Astrocyte (in vitro differentiated cells and primary cell): Measurements from ENCODE around the gene ABCG8. TPM values are rescaled to one million over a fixed set of nuclear protein-coding genes. Genes with fewer than 3 reads are reported as not detected.

ENCODE experiments used
- DNase-seq: peaks from one replicate; pipeline ENCODE4 v3.0.0-alpha.2; 2010; ENCODE audit warnings: low read depth
- FAIRE-seq: peaks from 2 replicates; lab custom pipeline; 2011; peaks lifted over from hg19 to GRCh38; lab: Jason Lieb, UNC
- H2AFZ ChIP-seq: 2 replicates; pipeline ENCODE4 v1.6.0; 2012; ENCODE audit warnings: low read depth, low read length, inconsistent platforms
- H3K27ac ChIP-seq: 2 replicates; pipeline ENCODE4 v1.5.1; 2011; ENCODE audit warnings: low read depth, low read length, inconsistent platforms
- H3K27me3 ChIP-seq: 2 replicates; pipeline ENCODE4 v1.6.0; 2011; ENCODE audit warnings: low read length, inconsistent platforms; ENCODE audit not compliant: insufficient read depth
- H3K36me3 ChIP-seq: 2 replicates; pipeline ENCODE4 v1.5.1; 2011; ENCODE audit warnings: low read length, inconsistent platforms; ENCODE audit not compliant: insufficient read depth
- H3K4me1 ChIP-seq: 2 replicates; pipeline ENCODE4 v1.5.1; 2011; ENCODE audit warnings: low read length, inconsistent platforms; ENCODE audit not compliant: insufficient read depth
- H3K4me2 ChIP-seq: 2 replicates; pipeline ENCODE4 v1.6.0; 2012; ENCODE audit warnings: low read length, inconsistent platforms
- H3K4me3 ChIP-seq: 2 replicates; pipeline ENCODE4 v1.5.1; 2011; ENCODE audit warnings: low read depth, mild to moderate bottlenecking, low read length, inconsistent platforms; ENCODE audit not compliant: insufficient read depth
- H3K79me2 ChIP-seq: 2 replicates; pipeline ENCODE4 v1.6.0; 2012; ENCODE audit warnings: mild to moderate bottlenecking, low read length, inconsistent platforms; ENCODE audit not compliant: insufficient read depth
- H3K9ac ChIP-seq: 2 replicates; pipeline ENCODE4 v1.6.0; 2012; ENCODE audit warnings: mild to moderate bottlenecking, low read length, inconsistent platforms
- H3K9me3 ChIP-seq: 2 replicates; pipeline ENCODE4 v1.5.1; 2012; ENCODE audit warnings: low read depth, mild to moderate bottlenecking, low read length, inconsistent platforms; ENCODE audit not compliant: insufficient read depth
- H4K20me1 ChIP-seq: 2 replicates; pipeline ENCODE4 v1.6.0; 2012; ENCODE audit warnings: low read length, inconsistent platforms; ENCODE audit not compliant: insufficient read depth
- H3K27ac Mint-ChIP-seq: one replicate; pipeline ENCODE4 v1.8.0; 2021; ENCODE audit warnings: mild to moderate bottlenecking, mixed read lengths; ENCODE audit not compliant: unreplicated experiment
- H3K27me3 Mint-ChIP-seq: one replicate; pipeline ENCODE4 v1.8.0; 2021; ENCODE audit warnings: low read depth, mixed read lengths; ENCODE audit not compliant: unreplicated experiment
- H3K36me3 Mint-ChIP-seq: one replicate; pipeline ENCODE4 v1.8.0; 2021; ENCODE audit warnings: low read depth, mixed read lengths; ENCODE audit not compliant: unreplicated experiment
- H3K4me1 Mint-ChIP-seq: one replicate; pipeline ENCODE4 v1.8.0; 2021; ENCODE audit warnings: low read depth, mixed read lengths; ENCODE audit not compliant: unreplicated experiment
- H3K4me3 Mint-ChIP-seq: one replicate; pipeline ENCODE4 v1.8.0; 2021; ENCODE audit warnings: mild to moderate bottlenecking, moderate library complexity, mixed read lengths; ENCODE audit not compliant: unreplicated experiment
- H3K9me3 Mint-ChIP-seq: one replicate; pipeline ENCODE4 v1.8.0; 2021; ENCODE audit warnings: mild to moderate bottlenecking, mixed read lengths; ENCODE audit not compliant: unreplicated experiment
- EZH2 ChIP-seq: IDR thresholded peaks from 2 replicates; pipeline ENCODE4 v1.6.1; 2012; ENCODE audit warnings: mild to moderate bottlenecking, low read length, inconsistent platforms; ENCODE audit not compliant: insufficient read depth
- total RNA-seq: library from RNA; stranded (reverse); gene quantifications from 2 replicates; pipeline ENCODE4 v1.2.1, GENCODE V29; 2021
- TF ChIP-seq, protein P1 (sequence below): IDR thresholded peaks from 2 replicates; pipeline ENCODE4 v1.5.1; 2011; ENCODE audit warnings: low read depth, mild to moderate bottlenecking, inconsistent platforms, low read length, moderate library complexity; ENCODE audit not compliant: insufficient read depth

ABCG8 gene
- total RNA-seq, 1 donor from 2014 or later = not detected

- no peak for TF ChIP-seq EZH2
- TF ChIP-seq, protein P1, sequence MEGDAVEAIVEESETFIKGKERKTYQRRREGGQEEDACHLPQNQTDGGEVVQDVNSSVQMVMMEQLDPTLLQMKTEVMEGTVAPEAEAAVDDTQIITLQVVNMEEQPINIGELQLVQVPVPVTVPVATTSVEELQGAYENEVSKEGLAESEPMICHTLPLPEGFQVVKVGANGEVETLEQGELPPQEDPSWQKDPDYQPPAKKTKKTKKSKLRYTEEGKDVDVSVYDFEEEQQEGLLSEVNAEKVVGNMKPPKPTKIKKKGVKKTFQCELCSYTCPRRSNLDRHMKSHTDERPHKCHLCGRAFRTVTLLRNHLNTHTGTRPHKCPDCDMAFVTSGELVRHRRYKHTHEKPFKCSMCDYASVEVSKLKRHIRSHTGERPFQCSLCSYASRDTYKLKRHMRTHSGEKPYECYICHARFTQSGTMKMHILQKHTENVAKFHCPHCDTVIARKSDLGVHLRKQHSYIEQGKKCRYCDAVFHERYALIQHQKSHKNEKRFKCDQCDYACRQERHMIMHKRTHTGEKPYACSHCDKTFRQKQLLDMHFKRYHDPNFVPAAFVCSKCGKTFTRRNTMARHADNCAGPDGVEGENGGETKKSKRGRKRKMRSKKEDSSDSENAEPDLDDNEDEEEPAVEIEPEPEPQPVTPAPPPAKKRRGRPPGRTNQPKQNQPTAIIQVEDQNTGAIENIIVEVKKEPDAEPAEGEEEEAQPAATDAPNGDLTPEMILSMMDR = no peak
- H2AFZ ChIP-seq = no peak overlapping the region
- no peak overlapping the region for H3K4me3 Mint-ChIP-seq
- H3K27me3 ChIP-seq = peaks cover 13% of the 10 kb centered on the region
- H3K4me1 ChIP-seq = no peaks in the 10 kb centered on the region
- H3K4me2 ChIP-seq = no peak overlapping the region
- H3K79me2 ChIP-seq = no peaks in the 10 kb centered on the region
- peaks cover 23% of the 10 kb centered on the region for H3K27me3 Mint-ChIP-seq
- H3K9me3 Mint-ChIP-seq = peaks cover 1% of the 10 kb centered on the region
- no peak overlapping the region for H3K27ac ChIP-seq
- no peaks in the 10 kb centered on the region for H3K9me3 ChIP-seq
- no peak for DNase-seq
- H4K20me1 ChIP-seq = no peaks in the 10 kb centered on the region
- H3K4me1 Mint-ChIP-seq = no peaks in the 10 kb centered on the region
- no peak for FAIRE-seq
- H3K27ac Mint-ChIP-seq = no peak overlapping the region
- no peaks in the 10 kb centered on the region for H3K36me3 ChIP-seq
- H3K36me3 Mint-ChIP-seq = no peaks in the 10 kb centered on the region
- no peak overlapping the region for H3K9ac ChIP-seq
- H3K4me3 ChIP-seq = no peak overlapping the region
Measured at GRCh38 chr2:43846140-43846793, 7.5 kb downstream of the ABCG8 start.

- H4K20me1 ChIP-seq = no peaks in the 10 kb centered on the region
- no peak overlapping the region for H3K9ac ChIP-seq
- H3K4me3 ChIP-seq = no peak overlapping the region
- no peaks in the 10 kb centered on the region for H3K79me2 ChIP-seq
- Mint-ChIP-seq H3K4me3 (no peak overlapping the region), H3K36me3 (peaks cover 3% of the 10 kb centered on the region), H3K27me3 (peaks cover 29% of the 10 kb centered on the region), H3K4me1 (no peaks in the 10 kb centered on the region), H3K9me3 (peaks cover 5% of the 10 kb centered on the region), H3K27ac (no peak overlapping the region)
- DNase-seq = no peak
- H3K4me1 ChIP-seq = no peaks in the 10 kb centered on the region
- H3K36me3 ChIP-seq = no peaks in the 10 kb centered on the region
- H3K9me3 ChIP-seq = no peaks in the 10 kb centered on the region
- H3K4me2 ChIP-seq = no peak overlapping the region
- no peak overlapping the region for H2AFZ ChIP-seq
- peaks cover 10% of the 10 kb centered on the region for H3K27me3 ChIP-seq
- H3K27ac ChIP-seq = no peak overlapping the region
- FAIRE-seq = no peak
- TF ChIP-seq EZH2 = no peak
- TF ChIP-seq, protein P1 = no peak
Measured at GRCh38 chr2:43848214-43848613, 9.4 kb downstream of the ABCG8 start.
